ENCODE results near the gene NR5A2. TPM values are rescaled to one million over a fixed set of nuclear protein-coding genes. Genes with fewer than 3 reads are reported as not detected.

The NR5A2 gene
- total RNA-seq, 4 donors from 2014 or later = 1.1 to 1.9 (median 1.2) TPM

- Histone ChIP-seq H3K27ac (peak overlapping the region; percentile 21 to 59 (median 56)), H3K27me3 (peaks cover 82 to 87% (median 86%) of the 10 kb centered on the region in 3 donors), H3K36me3 (no peaks in the 10 kb centered on the region), H3K4me3 (peak overlapping the region; percentile 41 to 53 (median 48)), H3K4me1 (peaks cover 19 to 23% of the 10 kb centered on the region in 2 donors), H3K9me3 (no peaks in the 10 kb centered on the region)
- ATAC-seq = no peak
- DNase-seq = no peak
- in situ Hi-C loops (cut with MboI; ENCODE audit: low sequenced_read_pairs in 4 of 4) (no loop called here), intact Hi-C loops (cut with DNase I; ENCODE audit: low total_unique reads) (no loop called here)
- TF ChIP-seq CTCF (IDR thresholded peaks at IDR 0.05 in 4 of 5, conservative IDR thresholded peaks at IDR 0.05 in 1 of 5) (no peak), POLR2A (IDR thresholded peaks at IDR 0.05) (no peak)
Measured at GRCh38 chr1:200042552-200043335, 15.2 kb downstream of the NR5A2 start.

- H3K4me3 ChIP-seq = peak overlapping the region; percentile 41 to 53 (median 48)
- in situ Hi-C loops (cut with MboI; ENCODE audit: low sequenced_read_pairs in 4 of 4) = no loop called here
Measured at GRCh38 chr1:200043336-200043668, 15.8 kb downstream of the NR5A2 start.

GRCh38 chr1:200046115-200046514, 18.6 kb downstream of the NR5A2 start:
- H3K9me3 ChIP-seq = no peaks in the 10 kb centered on the region
- ATAC-seq (no peak), DNase-seq (no peak)
- H3K27ac ChIP-seq = no peak overlapping the region
- intact Hi-C loops (cut with DNase I; ENCODE audit: low total_unique reads) = no loop called here
- H3K4me1 ChIP-seq = peaks cover 10 to 11% of the 10 kb centered on the region in 2 donors
- in situ Hi-C loops (cut with MboI; ENCODE audit: low sequenced_read_pairs in 4 of 4) = no loop called here
- no peak overlapping the region for H3K4me3 ChIP-seq
- no peak for TF ChIP-seq POLR2A (IDR thresholded peaks at IDR 0.05)
- TF ChIP-seq CTCF (IDR thresholded peaks at IDR 0.05 in 4 of 5, conservative IDR thresholded peaks at IDR 0.05 in 1 of 5) = no peak
- H3K36me3 ChIP-seq = no peaks in the 10 kb centered on the region
- H3K27me3 ChIP-seq = peaks cover 49 to 53% (median 52%) of the 10 kb centered on the region in 3 donors

More at GRCh38 chr1:200043336-200043668, 15.8 kb downstream of the NR5A2 start:
- H3K4me1 ChIP-seq = peaks cover 19 to 23% of the 10 kb centered on the region in 2 donors
- DNase-seq (no peak), ATAC-seq (no peak)
- peaks cover 76 to 81% (median 80%) of the 10 kb centered on the region in 3 donors for H3K27me3 ChIP-seq
- H3K9me3 ChIP-seq = no peaks in the 10 kb centered on the region
- intact Hi-C loops (cut with DNase I; ENCODE audit: low total_unique reads) = no loop called here
- H3K36me3 ChIP-seq = no peaks in the 10 kb centered on the region
- H3K27ac ChIP-seq = peak overlapping the region in 2 of 4 donors; percentile 56 to 59
- no peak for TF ChIP-seq POLR2A (IDR thresholded peaks at IDR 0.05)
- TF ChIP-seq CTCF (IDR thresholded peaks at IDR 0.05 in 4 of 5, conservative IDR thresholded peaks at IDR 0.05 in 1 of 5) = no peak

- in situ Hi-C loops (cut with MboI; ENCODE audit: low sequenced_read_pairs in 4 of 4) = no loop called here
- H3K27me3 ChIP-seq = peaks cover 27 to 32% (median 31%) of the 10 kb centered on the region in 3 donors
Measured at GRCh38 chr1:200048244-200048643, 20.7 kb downstream of the NR5A2 start.

More at GRCh38 chr1:200048244-200048643, 20.7 kb downstream of the NR5A2 start:
- no peak for DNase-seq
- H3K36me3 ChIP-seq = no peaks in the 10 kb centered on the region
- no peak for ATAC-seq
- peaks cover 0 to 5% of the 10 kb centered on the region in 2 donors for H3K4me1 ChIP-seq
- H3K4me3 ChIP-seq = no peak overlapping the region
- no peak for TF ChIP-seq POLR2A (IDR thresholded peaks at IDR 0.05)
- TF ChIP-seq CTCF (IDR thresholded peaks at IDR 0.05 in 4 of 5, conservative IDR thresholded peaks at IDR 0.05 in 1 of 5) = no peak
- no peaks in the 10 kb centered on the region for H3K9me3 ChIP-seq
- intact Hi-C loops (cut with DNase I; ENCODE audit: low total_unique reads) = no loop called here
- no peak overlapping the region for H3K27ac ChIP-seq

All from gastrocnemius medialis (tissue), 4 donors.